AG09309 (cell line): ENCODE results near the gene PLCH1.

Experiments used
- DNase-seq: peaks from one replicate; pipeline ENCODE4 v3.0.0-alpha.2; 2010; ENCODE audit warnings: low read depth
- H3K4me3 ChIP-seq: 2 replicates; pipeline ENCODE4 v1.5.1; 2011; ENCODE audit warnings: mild to moderate bottlenecking, low read depth, low read length, moderate library complexity; ENCODE audit not compliant: control insufficient read depth
- TF ChIP-seq, protein P1 (sequence below): IDR thresholded peaks from 2 replicates; pipeline ENCODE4 v1.5.1; 2011; ENCODE audit warnings: mild to moderate bottlenecking, low read depth, low read length, inconsistent platforms; ENCODE audit not compliant: insufficient read depth, control insufficient read depth; ENCODE audit errors: missing control alignments

PLCH1 gene

DNA sequence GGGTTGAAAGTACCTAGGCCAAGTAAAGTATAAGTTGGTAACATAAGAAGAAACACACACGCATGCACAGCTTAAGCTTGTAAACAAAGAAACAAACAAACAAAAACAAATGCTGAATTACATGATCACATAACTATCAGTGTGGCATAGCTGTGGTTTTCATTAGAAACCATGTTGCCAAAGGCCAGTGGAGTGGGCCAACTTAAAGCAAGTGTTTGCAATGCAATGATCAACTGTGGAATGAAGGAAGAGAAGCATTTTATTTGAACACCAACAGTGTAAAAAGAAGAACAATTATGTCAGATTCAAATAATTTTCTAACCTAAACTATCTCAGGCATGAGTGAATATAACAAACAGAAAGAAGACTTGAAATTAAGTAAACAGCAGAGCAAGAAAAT, 252.0 kb downstream of the PLCH1 start:
- TF ChIP-seq, protein P1, sequence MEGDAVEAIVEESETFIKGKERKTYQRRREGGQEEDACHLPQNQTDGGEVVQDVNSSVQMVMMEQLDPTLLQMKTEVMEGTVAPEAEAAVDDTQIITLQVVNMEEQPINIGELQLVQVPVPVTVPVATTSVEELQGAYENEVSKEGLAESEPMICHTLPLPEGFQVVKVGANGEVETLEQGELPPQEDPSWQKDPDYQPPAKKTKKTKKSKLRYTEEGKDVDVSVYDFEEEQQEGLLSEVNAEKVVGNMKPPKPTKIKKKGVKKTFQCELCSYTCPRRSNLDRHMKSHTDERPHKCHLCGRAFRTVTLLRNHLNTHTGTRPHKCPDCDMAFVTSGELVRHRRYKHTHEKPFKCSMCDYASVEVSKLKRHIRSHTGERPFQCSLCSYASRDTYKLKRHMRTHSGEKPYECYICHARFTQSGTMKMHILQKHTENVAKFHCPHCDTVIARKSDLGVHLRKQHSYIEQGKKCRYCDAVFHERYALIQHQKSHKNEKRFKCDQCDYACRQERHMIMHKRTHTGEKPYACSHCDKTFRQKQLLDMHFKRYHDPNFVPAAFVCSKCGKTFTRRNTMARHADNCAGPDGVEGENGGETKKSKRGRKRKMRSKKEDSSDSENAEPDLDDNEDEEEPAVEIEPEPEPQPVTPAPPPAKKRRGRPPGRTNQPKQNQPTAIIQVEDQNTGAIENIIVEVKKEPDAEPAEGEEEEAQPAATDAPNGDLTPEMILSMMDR: no peak
- DNase-seq: no peak
- H3K4me3 ChIP-seq: no peak overlapping the region

DNA sequence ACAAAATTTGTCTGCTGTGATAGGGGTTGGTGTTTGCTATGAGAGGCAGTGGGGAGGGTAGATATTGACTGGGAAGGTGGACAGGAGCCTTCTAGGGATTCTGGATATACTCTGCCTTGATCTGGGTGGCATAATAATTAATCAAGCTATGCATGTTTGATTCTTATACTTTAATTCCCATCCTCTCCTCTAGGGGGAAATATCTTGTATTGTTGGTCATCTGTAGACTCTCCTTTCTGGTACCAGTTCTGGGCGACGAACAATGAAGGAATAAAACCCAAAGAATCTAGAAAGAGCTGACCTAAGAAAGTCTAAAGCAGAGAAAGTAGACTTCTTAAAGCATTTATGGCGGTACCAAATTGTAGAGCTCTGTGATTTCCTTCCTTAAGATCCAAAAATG, 253.2 kb downstream of the PLCH1 start:
- TF ChIP-seq, protein P1: no peak
- no peak for DNase-seq
- no peak overlapping the region for H3K4me3 ChIP-seq

DNA sequence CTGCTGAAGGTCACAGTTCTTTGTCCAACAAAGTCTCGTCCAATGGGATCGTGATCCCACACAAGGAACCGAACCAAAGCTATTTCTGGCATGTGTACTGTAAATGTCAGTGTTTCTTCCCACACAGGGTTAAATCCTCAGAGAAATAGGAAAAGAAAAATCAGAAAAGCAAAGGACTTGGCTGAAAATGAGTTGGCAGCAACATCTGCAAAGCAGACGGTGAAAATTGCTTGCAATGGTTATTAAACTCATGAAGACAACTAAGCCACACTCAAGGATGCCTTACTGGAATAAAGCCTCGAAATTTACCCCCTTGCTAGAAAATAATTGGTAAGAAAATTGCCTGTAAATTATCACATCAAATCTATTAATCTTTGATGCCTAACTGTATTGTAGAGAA, 256.2 kb downstream of the PLCH1 start:
- TF ChIP-seq, protein P1: no peak
- H3K4me3 ChIP-seq: no peak overlapping the region

DNA sequence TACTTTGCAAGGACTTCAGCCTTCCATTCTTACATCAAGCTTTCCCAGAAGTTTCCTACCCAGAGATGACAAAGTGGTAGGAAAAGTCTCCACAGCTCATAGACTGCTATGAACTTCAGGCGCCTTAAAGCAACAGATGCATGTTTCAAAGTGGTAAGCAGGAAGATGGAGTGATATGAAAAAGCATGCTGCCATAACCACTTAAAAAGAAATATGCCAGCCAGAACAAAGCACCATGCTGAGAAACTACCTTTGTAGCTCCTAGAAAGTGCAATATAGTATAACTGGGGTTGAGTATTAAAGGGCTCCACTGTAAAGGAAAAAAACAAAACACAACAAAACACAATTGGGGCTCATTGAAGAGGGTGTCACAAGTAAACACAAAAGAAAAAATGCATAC, 259.0 kb downstream of the PLCH1 start:
- no peak overlapping the region for H3K4me3 ChIP-seq
- TF ChIP-seq, protein P1: no peak
- DNase-seq: no peak

More for the DNA sequence above, 256.2 kb downstream of the PLCH1 start:
- no peak for DNase-seq

DNA sequence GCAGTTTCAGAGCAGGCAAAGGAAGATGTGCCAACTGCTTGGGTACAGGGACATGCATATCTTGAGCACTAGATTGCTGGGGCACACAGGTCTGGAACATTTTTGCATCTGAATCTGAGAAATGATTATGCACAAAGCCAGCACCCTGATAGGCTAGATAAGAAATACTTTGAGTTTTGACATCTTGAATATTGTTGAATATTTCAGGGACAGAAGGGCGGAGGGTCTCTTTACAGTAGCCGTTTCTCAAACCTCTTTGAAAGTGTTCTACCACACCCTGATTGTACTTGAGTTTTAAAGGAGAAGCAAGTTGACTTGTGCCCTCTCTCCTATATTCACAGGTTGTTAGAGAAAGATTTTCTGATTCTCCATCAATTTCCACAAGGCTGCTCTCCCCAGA, 263.3 kb downstream of the PLCH1 start:
- no peak for DNase-seq
- TF ChIP-seq, protein P1: no peak
- no peak overlapping the region for H3K4me3 ChIP-seq

DNA sequence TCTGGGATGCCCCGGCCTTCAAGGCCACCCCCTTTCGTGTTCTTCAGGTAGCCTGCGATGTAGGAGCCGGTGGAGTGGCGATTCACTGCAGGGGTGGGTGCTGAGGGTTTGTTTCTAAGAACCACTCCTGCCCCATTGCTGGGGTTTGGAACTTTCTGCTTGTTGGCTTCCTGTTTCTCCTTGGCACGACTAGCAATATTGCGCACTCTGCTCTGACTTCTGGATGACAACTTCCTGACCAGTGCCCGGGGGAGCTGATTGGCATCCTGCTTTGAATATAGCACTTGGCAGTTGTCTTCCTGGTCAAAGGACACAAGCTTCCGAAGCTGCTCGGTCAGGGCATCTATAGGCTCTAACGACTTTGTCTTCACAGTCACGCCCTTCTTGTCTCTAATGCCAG, 263.8 kb downstream of the PLCH1 start:
- TF ChIP-seq, protein P1: no peak
- H3K4me3 ChIP-seq: no peak overlapping the region
- no peak for DNase-seq

DNA sequence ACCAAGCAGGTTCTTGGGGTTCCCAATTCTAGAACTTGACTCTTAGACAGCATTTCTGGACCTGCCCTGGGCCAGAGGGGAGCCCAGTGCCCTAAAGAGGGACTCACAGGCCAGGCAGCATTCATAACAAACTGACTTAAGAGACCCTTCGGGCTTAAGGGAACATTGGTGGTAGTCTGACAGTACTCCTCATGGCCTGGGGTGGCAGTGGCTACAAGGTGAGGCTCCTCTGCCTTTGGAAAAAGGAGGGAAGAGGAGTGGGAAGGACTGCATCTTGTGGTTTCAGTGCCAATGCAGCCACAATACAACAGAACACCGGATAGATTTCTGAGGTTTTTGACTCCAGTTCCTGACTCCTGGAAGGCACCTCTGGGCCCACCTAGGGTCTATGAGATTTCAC, 279.2 kb downstream of the PLCH1 start:
- DNase-seq: no peak
- TF ChIP-seq, protein P1: no peak
- H3K4me3 ChIP-seq: no peak overlapping the region
